Measurements from ENCODE around the gene HS2ST1. TPM values are rescaled to one million over a fixed set of nuclear protein-coding genes. Genes with fewer than 3 reads are reported as not detected.

Gene HS2ST1
- total and polyA plus RNA-seq, 10 of the 15 experiments (the other 5 are each of a cell fraction or from before 2014, with no cell fraction given), result 5.4 to 30.8 (median 18.6) TPM

GRCh38 chr1:87115891-87116290, 201.5 kb downstream of the HS2ST1 start (continued):
- no peak for TF ChIP-seq ETV6 (conservative IDR thresholded peaks at IDR 0.05 in 1 of 2, IDR thresholded peaks at IDR 0.05 in 1 of 2; ENCODE audit: borderline replicate concordance in 1 of 2, low read depth in 1 of 2)
- no peak for TF ChIP-seq RB1 (IDR thresholded peaks at IDR 0.05; ENCODE audit: borderline replicate concordance)
- TF ChIP-seq IKZF2 (IDR thresholded peaks at IDR 0.05), result no peak
- no peak for TF ChIP-seq HDGF (IDR thresholded peaks at IDR 0.05)
- no peak for TF ChIP-seq MYB (IDR thresholded peaks at IDR 0.05; ENCODE audit: borderline replicate concordance, low read depth, low read length)
- TF ChIP-seq HCFC1 (IDR thresholded peaks at IDR 0.05; ENCODE audit: low read length), result no peak
- no peak for TF ChIP-seq ZBTB33 (IDR thresholded peaks at IDR 0.05)

- Histone ChIP-seq H3K4me1 (ENCODE audit: control insufficient read depth, insufficient read depth, low read length) (peaks cover 14% of the 10 kb centered on the region), H3K4me3 (no peak overlapping the region), H3K79me2 (ENCODE audit: control insufficient read depth, insufficient read depth, low read length) (no peaks in the 10 kb centered on the region), H3K9me3 (replicated peaks; ENCODE audit: control insufficient read depth, insufficient read depth, low read length) (no peaks in the 10 kb centered on the region), H3K9ac (ENCODE audit: control insufficient read depth, insufficient read depth, low read length) (no peak overlapping the region), H3K4me2 (ENCODE audit: control insufficient read depth, insufficient read depth) (no peak overlapping the region), H2AFZ (ENCODE audit: control insufficient read depth, low read depth, low read length) (no peak overlapping the region), H4K20me1 (ENCODE audit: control insufficient read depth, insufficient read depth) (0 out of 2 replicates have a peak, but pooled peaks cover 2% of the 10 kb centered on the region), H3K27ac (ENCODE audit: control insufficient read depth, insufficient read depth) (no peak overlapping the region), H3K36me3 (ENCODE audit: control insufficient read depth in 2 of 2, insufficient read depth in 2 of 2, low read length in 1 of 2) (no peaks in the 10 kb centered on the region), H3K27me3 (replicated peaks in 1 of 2; ENCODE audit: control insufficient read depth in 2 of 2, insufficient read depth in 2 of 2, low read length in 1 of 2) (no peaks in the 10 kb centered on the region)
- in situ Hi-C loops (cut with MboI) (no loop called here), intact Hi-C loops (cut with micrococcal nuclease; ENCODE audit: unreplicated experiment) (no loop called here)
- POLR2A ChIA-PET, result no interaction called here
- ATAC-seq (no peak), FAIRE-seq (no peak), DNase-seq (ENCODE audit: low read depth, low spot score) (no peak)
- CTCF ChIA-PET, result interaction anchor here (0.6 to 1.4 kb wide), 6 partner anchors 9 to 195 kb away, joined by 3 to 7 read pairs (median 3); no protein-coding TSS in a partner anchor
- SMC1A ChIA-PET (ENCODE audit: uncharacterized antibody, unreplicated experiment), result interaction anchor here (2.5 kb wide), 1 partner anchor 10 kb away, joined by 6 read pairs; no protein-coding TSS in a partner anchor
- RAD21 ChIA-PET (ENCODE audit: unreplicated experiment), result interaction anchor here (0.8 to 1.2 kb wide), 2 partner anchors 33 to 141 kb away, joined by 3 read pairs; no protein-coding TSS in a partner anchor
- no TSS peak for BruUV-seq (replicated peaks)
- 90% methylated on average over 7 of the region's 7 CpGs for WGBS (ENCODE audit: insufficient coverage, insufficient replicate concordance, low lambda C conversion rate, missing lambda C conversion rate)
- TF ChIP-seq TCF7 (IDR thresholded peaks at IDR 0.05; ENCODE audit: borderline replicate concordance), result no peak
- no peak for TF ChIP-seq MAX (IDR thresholded peaks at IDR 0.05; ENCODE audit: low read depth, low read length)
- TF ChIP-seq ZNF592 (IDR thresholded peaks at IDR 0.05), result no peak
- no peak for TF ChIP-seq SUZ12 (IDR thresholded peaks at IDR 0.05; ENCODE audit: unreplicated experiment)
- no peak for TF ChIP-seq IRF5 (IDR thresholded peaks at IDR 0.05; ENCODE audit: borderline replicate concordance)
- no peak for TF ChIP-seq ATF2 (IDR thresholded peaks at IDR 0.05; ENCODE audit: low read length)
These were observed 203.4 kb downstream of the HS2ST1 start for GRCh38 chr1:87117761-87118368.
